Central memory CD4-positive, alpha-beta T cell (primary cell): Measurements from ENCODE around the gene TOM1L1.
"Not testable (repeated sequence)": the region's sequence is repeated elsewhere in the genome, so short reads cannot be mapped to it uniquely, and the experiment has no call there.

Source experiments
- DNase-seq: peaks from one replicate; pipeline ENCODE4 v3.0.0; 2022
- total RNA-seq, 3 experiments: gene quantifications; one replicate each; lab custom pipeline; 2026; lab: John Stamatoyannopoulos, UW

Gene TOM1L1
- total RNA-seq: 0.27 to 0.58 (median 0.53) reads per million in 3 experiments

DNA sequence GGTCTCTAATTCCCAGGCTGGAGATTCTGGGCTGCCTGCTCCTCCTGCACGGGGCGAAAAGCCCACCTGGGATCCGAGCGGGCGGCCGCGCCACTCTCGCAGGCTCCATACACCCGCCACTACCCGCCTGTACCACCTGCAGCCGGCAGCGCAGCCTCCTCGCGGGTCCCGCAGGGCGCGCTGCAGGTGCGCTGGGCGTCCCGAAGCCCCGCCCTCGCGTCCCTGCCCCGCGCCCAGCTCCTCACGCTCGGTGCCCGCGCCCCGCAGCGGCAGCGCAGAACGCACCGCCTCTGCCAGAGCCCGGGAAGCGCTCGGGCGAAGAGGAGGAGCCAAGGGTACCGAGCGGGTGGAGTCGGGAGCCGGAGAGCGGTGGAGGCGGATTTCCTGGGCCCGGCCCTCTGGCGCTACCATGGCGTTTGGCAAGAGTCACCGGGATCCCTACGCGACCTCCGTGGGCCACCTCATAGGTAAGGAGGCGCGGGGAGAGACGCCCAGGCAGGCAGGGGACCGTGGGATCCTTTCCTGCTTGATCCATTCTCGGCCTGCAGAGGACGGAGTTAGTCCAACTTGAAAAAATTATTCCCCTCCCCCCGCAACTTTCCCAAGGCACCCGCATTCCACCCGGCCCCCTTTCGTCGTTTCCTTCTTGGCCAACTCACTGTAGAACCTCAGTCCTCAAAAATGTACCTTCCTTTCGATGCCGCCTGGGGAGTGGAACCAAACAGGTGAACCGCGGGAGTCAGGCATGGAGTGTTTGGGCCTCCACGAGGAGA lies at the start of gene TOM1L1:
TSS of gene TOM1L1 (plus strand) at position 396 of the 773 bp plus-strand sequence. CDS start at position 410, 14 bp downstream.
- peak; percentile 8 for DNase-seq

- DNase-seq: no peak
Observed at GRCh38 chr17:54859187-54859586, 41.5 kb upstream of the TOM1L1 start.

GRCh38 chr17:54860617-54861470 lies 39.8 kb upstream of the TOM1L1 start:
- DNase-seq: no peak

DNA sequence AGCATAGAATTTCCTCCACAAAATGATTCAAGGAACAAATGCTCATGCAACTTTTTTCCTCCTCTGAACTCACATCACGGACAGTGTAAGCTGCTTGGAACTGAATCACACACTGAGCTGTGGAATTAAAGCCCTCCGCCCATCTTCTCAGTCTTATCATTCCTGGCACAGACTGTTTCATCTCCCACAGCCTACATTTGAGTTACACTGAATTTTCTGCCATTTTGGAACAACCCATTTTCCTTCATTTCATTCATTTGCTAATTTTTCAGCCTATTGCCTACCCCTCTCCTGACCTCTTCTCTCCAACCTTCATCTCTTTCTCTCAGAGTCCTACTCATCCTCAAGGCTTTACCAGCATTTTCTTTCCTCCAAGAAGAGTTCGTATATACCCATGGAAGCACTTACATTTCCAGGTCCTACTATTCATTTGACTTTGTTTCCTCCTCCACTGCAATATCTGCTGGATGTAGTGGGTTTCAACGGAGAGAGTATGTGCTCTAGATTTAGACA lies 39.1 kb upstream of the TOM1L1 start:
- DNase-seq: no peak

- DNase-seq: no peak
Observed at GRCh38 chr17:54863176-54863575, 37.5 kb upstream of the TOM1L1 start.

DNA sequence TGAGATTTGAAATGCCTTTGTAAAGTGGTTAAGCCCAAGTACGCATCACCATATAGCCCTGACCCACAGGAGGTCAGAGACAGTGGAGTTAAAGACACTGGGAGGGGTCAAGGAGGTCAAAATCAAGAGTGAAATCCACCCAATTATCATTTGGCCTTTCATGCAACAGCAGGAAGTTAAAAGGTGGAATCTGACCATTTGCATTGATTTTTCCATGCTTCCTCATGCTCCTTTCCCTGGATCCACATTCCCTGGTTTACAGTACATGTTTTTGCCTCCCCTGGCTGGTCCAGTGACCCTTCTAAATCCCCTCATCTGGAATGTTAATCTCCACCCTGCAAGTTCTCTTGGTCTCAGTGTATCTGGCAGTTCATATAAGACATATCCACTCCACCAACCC lies 36.6 kb upstream of the TOM1L1 start:
- DNase-seq: no peak

DNA sequence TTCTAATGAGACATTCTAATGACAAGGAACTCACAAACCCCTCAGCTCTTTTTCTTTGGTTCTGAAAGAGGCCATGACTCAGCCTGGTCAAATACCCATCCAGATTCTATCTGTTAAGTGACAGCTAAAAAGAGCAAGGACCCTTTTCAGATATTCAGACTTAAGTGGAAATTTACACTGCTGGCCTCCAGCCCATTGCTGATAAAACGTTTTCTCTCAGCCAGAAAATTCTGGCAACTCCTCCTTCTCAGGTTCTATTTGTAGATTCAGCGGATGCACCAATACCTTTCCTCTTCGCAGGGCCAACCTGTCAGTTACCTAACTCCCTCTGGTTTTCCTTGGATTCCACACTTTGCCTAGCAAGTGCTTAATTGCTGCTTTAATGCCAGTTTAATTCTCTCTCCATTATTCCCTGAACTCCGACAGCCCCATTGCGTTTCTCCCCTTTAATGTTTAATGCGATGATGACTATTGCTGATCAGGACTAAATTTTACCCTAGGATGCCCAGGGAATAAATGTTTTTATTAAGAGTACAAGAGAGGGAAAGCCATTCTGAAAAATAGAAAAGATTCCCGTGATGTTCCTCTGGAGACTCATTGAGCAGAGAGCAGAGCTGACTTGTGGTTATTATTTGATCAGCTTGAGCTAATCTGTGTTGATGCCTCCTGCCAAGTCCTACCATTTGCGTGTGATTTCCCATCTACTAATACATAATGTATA lies 35.9 kb upstream of the TOM1L1 start:
- DNase-seq: no peak

- no peak for DNase-seq
Observed at GRCh38 chr17:54867634-54868033, 33.0 kb upstream of the TOM1L1 start.

- no peak for DNase-seq
Observed at GRCh38 chr17:54870671-54871175, 29.9 kb upstream of the TOM1L1 start.

DNA sequence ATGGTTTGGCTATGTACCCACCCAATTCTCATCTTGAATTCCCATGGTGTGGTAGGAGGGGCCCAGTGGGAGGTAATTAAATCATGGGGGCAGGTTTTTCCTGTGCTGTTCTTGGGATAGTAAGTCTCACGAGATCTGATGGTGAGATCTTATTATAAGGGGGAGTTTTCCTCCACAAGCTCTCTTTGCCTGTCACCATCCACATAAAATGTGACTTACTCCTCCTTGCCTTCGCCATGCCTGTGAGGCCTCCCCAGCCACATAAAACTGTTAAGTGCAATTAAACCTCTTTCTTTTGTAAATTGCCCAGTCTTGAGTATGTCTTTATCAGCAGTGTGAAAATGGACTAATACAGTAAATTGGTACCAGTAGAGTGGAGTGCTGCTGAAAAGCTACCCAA lies 24.7 kb upstream of the TOM1L1 start:
- not testable (repeated sequence) for DNase-seq

DNA sequence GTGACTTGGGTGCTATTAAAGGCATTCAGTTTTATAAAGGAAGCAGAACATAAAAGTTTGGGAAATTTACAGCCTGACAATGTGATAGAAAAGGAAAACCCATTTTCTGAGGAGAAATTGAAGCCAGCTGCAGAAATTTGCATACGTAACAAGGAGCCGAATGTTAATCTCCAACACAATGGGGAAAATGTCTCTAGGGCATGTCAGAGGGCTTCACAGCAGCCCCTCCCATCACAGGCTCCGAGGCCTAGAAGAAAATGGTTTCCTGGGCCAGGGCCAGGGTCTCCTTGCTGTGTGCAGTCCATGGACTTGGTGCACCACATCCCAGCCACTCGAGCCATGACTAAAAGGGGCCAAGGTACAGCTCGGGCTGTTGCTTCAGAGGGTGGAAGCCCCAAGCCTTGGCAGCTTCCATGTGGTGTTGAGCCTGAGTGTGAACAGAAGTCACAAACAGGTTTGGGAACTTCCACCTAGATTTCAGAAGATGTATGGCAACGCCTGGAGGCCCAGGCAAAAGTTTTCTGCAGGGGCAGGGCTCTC lies 23.9 kb upstream of the TOM1L1 start:
- no peak for DNase-seq

DNA sequence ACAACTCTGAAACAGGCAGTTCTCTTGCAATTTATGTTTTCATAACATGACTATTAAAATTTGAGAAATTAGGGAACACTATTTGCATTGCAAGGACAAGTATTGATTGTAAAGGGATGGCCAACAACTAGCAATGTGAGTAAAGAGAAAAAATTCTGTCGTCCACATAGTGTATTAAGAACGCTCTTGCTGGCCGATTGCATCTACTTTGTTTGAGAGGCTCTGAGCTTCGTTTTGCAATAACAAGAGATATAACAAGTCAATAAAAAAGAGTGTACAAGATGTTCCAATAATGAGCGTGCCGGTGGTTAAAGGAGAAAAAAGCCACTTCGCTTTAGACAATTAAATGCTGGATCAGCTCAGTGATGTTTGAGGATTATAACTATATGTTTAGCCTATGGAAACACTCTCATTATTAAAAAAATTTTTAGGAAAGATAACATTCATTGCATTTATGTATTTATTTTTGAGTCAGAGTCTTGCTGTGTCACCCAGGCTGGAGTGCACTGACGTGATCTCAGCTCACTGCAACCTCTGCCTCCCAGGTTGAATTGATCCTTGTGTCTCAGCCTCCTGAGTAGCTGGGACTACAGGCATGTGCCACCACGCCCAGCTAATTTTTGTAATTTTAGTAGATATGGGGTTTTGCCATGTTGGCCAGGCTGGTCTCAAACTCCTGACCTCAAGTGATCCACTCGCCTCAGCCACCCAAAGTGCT lies 19.2 kb upstream of the TOM1L1 start:
- no peak for DNase-seq

DNA sequence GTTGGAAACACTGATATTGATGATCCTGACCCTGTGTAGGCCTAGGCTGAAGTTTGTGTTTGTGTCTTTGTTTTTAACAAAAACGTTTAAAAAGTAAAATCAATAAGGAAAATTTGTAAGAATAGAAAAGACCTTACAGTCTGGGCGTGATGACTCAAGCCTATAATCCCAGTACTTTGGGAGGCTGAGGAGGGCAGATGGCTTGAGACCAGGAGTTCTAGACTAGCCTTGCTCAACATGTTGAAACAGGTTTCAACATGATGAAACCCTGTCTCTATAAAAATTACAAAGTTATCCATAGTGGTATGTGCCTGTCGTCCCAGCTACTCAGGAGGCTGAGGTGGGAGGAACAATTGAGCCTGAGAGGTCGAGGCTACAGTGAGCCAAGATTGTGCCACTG lies 18.3 kb upstream of the TOM1L1 start:
- DNase-seq: no peak

- no peak for DNase-seq
Observed at GRCh38 chr17:54882950-54883349, 17.7 kb upstream of the TOM1L1 start.

DNA sequence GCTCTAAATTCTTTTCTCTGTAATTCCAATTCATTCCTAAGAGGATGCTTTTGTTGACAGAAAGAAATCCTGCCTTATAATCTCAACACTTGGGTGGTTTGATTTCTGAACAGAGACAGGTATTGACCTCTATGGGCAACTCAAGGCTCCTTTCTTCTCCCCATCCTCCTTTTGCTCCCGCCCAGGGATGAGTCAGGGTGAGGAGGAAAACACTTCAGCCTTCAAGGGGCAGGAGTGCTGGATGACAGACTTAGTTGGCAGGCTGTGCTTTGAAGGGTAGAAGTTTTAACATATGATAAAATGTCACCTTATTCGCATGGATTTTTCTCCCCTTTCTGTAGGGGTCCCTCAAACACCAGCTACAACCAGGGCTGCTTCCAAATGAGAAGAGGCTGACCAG lies 16.7 kb upstream of the TOM1L1 start:
- no peak for DNase-seq

- DNase-seq: no peak
Observed at GRCh38 chr17:54887787-54888186, 12.9 kb upstream of the TOM1L1 start.

- DNase-seq: no peak
Observed at GRCh38 chr17:54888254-54888653, 12.4 kb upstream of the TOM1L1 start.

- no peak for DNase-seq
Observed at GRCh38 chr17:54888981-54889380, 11.7 kb upstream of the TOM1L1 start.

DNA sequence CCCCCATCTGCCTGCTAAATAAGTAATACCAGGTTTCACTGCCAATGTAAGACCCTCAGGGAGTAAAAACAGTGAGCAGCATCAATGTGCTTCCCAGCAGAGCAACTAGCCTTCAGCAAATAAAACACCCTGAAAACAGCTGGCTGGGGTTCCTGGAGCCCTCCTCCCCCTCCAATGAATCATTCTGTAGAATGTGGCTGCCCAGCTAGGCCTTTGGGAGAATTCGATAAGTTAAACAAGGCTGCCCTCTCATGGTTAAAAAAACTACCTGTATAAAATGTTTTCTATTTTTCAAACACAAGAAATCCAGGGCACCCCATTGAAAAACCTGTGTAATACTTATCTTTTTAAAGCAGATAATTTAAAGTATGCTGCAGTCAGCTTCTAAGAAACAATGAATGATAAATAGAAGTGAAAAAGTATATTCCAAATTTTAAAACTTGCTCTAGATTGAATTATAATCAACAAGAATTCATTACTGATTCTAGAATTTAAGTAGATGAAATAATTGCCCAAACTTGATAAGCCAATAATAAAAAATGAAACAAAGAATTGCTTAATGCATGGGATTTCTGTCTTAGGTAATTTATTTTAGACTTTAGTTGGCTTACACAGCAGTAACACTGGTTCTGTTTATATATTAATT lies 9.4 kb upstream of the TOM1L1 start:
- DNase-seq: no peak

GRCh38 chr17:54892360-54892759 lies 8.3 kb upstream of the TOM1L1 start:
- no peak for DNase-seq

- DNase-seq: no peak
Observed at GRCh38 chr17:54898576-54898975, 2.1 kb upstream of the TOM1L1 start.
